ENCODE data around the gene VSX1.

GRCh38 chr20:25120457-25120856 lies 38.5 kb upstream of the VSX1 start:
- TF ChIP-seq CTCF (conservative IDR thresholded peaks at IDR 0.05; ENCODE audit: low read depth, low read length) (no peak), RAD21 (IDR thresholded peaks at IDR 0.05; ENCODE audit: low read length) (no peak), POLR2A (IDR thresholded peaks at IDR 0.05; ENCODE audit: low read depth, low read length) (no peak)

Measured in IMR-90 (cell line).